ENCODE measurements around the gene KLHL30. TPM values are rescaled to one million over a fixed set of nuclear protein-coding genes. Genes with fewer than 3 reads are reported as not detected.

KLHL30 gene
- total RNA-seq, 2 donors from 2014 or later: 24.9 to 29.0 TPM

- Histone ChIP-seq H3K9me3 (no peaks in the 10 kb centered on the region), H3K27ac (no peak overlapping the region), H3K27me3 (no peaks in the 10 kb centered on the region), H3K4me3 (no peak overlapping the region), H3K4me1 (peaks cover 0 to 9% of the 10 kb centered on the region in 2 donors), H3K36me3 (no peaks in the 10 kb centered on the region)
- TF ChIP-seq CTCF (IDR thresholded peaks at IDR 0.05): no peak
- no peak for DNase-seq (ENCODE audit: low spot score)
Observed at GRCh38 chr2:238101891-238102841, 36.3 kb upstream of the KLHL30 start.

- Histone ChIP-seq H3K27ac (no peak overlapping the region), H3K4me3 (no peak overlapping the region), H3K27me3 (no peaks in the 10 kb centered on the region), H3K36me3 (no peaks in the 10 kb centered on the region), H3K4me1 (peaks cover 0 to 9% of the 10 kb centered on the region in 2 donors), H3K9me3 (no peaks in the 10 kb centered on the region)
- DNase-seq (ENCODE audit: low spot score): no peak
- no peak for TF ChIP-seq CTCF (IDR thresholded peaks at IDR 0.05)
Observed at GRCh38 chr2:238102865-238103264, 35.6 kb upstream of the KLHL30 start.

- TF ChIP-seq CTCF (IDR thresholded peaks at IDR 0.05): no peak
- H3K36me3 ChIP-seq: no peaks in the 10 kb centered on the region
- no peaks in the 10 kb centered on the region for H3K9me3 ChIP-seq
- peaks cover 0 to 10% of the 10 kb centered on the region in 2 donors for H3K4me1 ChIP-seq
- H3K27ac ChIP-seq: no peak overlapping the region
- no peaks in the 10 kb centered on the region for H3K27me3 ChIP-seq
- H3K4me3 ChIP-seq: no peak overlapping the region
- no peak for DNase-seq (ENCODE audit: low spot score)
Observed at GRCh38 chr2:238103465-238104225, 34.8 kb upstream of the KLHL30 start.

DNA sequence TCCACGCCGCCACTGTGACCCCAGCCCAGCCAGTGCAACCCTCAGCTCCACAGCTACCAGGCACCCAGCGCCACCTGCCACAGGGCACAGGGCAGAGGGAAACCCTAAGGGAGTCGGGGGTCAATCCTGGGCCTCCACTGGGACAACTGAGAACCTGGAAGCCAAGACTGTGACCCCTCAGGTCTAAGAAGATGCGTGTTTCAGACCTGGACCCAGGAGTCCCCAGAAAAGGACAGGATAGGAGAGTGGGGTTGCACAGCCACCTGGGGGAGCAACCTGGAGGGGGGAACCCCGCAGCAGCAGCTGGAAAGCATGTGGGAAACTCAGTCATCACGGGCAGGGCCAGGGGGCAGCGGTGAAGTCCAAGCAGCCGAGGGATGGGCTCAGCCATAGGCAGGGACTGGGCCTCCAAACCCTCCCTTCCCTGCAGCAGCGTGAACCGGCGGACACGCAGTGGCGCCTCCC, 34.2 kb upstream of the KLHL30 start:
- Histone ChIP-seq H3K36me3 (no peaks in the 10 kb centered on the region), H3K4me3 (no peak overlapping the region), H3K27ac (no peak overlapping the region), H3K4me1 (peaks cover 0 to 8% of the 10 kb centered on the region in 2 donors), H3K27me3 (no peaks in the 10 kb centered on the region), H3K9me3 (no peaks in the 10 kb centered on the region)
- TF ChIP-seq CTCF (IDR thresholded peaks at IDR 0.05): no peak
- no peak for DNase-seq (ENCODE audit: low spot score)

DNA sequence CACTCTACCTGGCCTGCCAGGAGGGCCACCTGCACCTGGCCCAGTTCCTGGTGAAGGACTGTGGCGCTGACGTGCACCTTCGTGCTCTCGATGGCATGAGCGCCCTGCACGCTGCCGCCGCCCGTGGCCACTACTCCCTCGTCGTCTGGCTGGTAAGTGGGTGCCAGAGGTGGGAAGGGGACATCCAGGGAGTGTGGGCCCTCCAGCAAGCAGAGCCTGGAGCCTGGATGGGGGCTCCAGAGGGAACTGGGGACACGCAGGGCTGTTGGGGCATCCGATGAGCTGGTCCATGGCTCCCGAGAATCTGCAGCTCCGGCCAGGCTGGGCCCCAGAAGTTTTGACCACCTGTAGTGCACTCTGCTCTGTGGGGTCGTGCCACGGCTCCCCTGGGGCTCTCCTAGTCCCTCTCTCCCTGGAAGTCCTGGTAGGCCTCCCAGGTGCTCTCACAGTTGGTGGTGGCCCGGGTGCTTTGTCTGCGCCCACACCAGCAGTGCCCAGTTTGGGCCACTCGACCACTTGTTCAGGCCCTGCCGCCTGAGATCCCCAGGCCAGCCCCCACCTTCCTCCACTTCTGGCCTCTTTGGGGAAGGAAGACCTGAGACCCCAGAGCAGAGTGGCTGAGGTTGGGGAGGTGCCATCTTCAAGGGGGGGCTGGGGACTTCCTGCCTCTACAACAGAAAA, 33.6 kb upstream of the KLHL30 start:
- Histone ChIP-seq H3K4me1 (peaks cover 0 to 6% of the 10 kb centered on the region in 2 donors), H3K9me3 (no peaks in the 10 kb centered on the region), H3K27ac (no peak overlapping the region), H3K4me3 (no peak overlapping the region), H3K27me3 (no peaks in the 10 kb centered on the region), H3K36me3 (no peaks in the 10 kb centered on the region)
- DNase-seq (ENCODE audit: low spot score): no peak
- no peak for TF ChIP-seq CTCF (IDR thresholded peaks at IDR 0.05)

All from right atrium auricular region (tissue), 2 donors.